ENCODE measurements around the gene KIFAP3. TPM values are rescaled to one million over a fixed set of nuclear protein-coding genes. Genes with fewer than 3 reads are reported as not detected.

Gene KIFAP3
- total and polyA plus RNA-seq, 2 donors (not counting 1 experiment from before 2014, with no cell fraction given) = 3.7 to 14.9 TPM

DNA sequence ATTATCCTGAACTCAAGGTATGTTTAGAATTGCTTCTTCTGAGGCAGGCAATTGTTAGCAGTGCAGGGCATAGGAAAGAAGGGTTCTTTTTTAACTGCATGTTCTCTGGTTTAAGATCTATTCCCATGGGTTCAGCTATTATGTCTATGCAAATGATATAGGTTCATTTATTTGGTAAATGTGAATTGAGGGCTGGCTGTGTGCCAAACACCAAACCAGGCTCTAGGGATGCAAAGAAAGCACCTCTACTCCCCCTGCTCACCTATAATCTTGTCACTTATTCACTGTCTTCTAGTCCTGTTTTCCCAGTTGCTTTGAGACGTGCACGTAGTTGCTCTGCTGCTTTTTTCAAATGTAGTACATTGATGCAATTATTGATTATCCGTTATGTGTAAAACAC, 691 bp upstream of the KIFAP3 start:
- Histone ChIP-seq H3K9ac (ENCODE audit: low read length) (peak overlapping the region; percentile 77), H3K4me1 (ENCODE audit: control insufficient read depth in 2 of 2, insufficient read depth in 2 of 2, low read length in 2 of 2) (peaks cover 19 to 20% of the 10 kb centered on the region in 2 donors), H3K79me2 (ENCODE audit: control insufficient read depth, insufficient read depth, low read length) (peaks cover 21% of the 10 kb centered on the region), H2AFZ (ENCODE audit: insufficient read depth, low read depth, low read length, poor library complexity, severe bottlenecking) (peak overlapping the region; percentile 91), H3K36me3 (replicated peaks in 1 of 2; ENCODE audit: control extremely low read depth in 1 of 2, control insufficient read depth in 1 of 2, extremely low read depth in 1 of 2, insufficient read depth in 2 of 2, low read length in 1 of 2) (no peaks in the 10 kb centered on the region), H3K9me3 (ENCODE audit: control extremely low read depth in 1 of 3, control insufficient read depth in 2 of 3, insufficient read depth in 1 of 3, low read length in 2 of 3) (peaks cover 4 to 8% (median 8%) of the 10 kb centered on the region in 3 donors), H3K4me3 (ENCODE audit: control extremely low read depth in 1 of 5, extremely low read depth in 1 of 5, insufficient read depth in 1 of 5, low read depth in 2 of 5, low read length in 4 of 5) (peak overlapping the region; percentile 43 to 78 (median 66)), H3K27ac (ENCODE audit: low read length in 2 of 2) (peak overlapping the region; percentile 63 to 69), H3K27me3 (replicated peaks in 1 of 4; ENCODE audit: control extremely low read depth in 1 of 4, control insufficient read depth in 3 of 4, insufficient read depth in 4 of 4, low read length in 3 of 4) (no peaks in the 10 kb centered on the region), H3K4me2 (replicated peaks; ENCODE audit: low read depth, low read length, poor library complexity, severe bottlenecking) (peak overlapping the region; percentile 81), H4K20me1 (ENCODE audit: control insufficient read depth, insufficient read depth, low read length, poor library complexity, severe bottlenecking) (no peaks in the 10 kb centered on the region)
- no peak for TF ChIP-seq CTCF (IDR thresholded peaks at IDR 0.05)
- no peak for TF ChIP-seq EZH2 (IDR thresholded peaks at IDR 0.05; ENCODE audit: borderline replicate concordance, insufficient read depth, low read depth, low read length, poor library complexity, severe bottlenecking)
- Mint-ChIP-seq H3K27me3 (peaks cover 11% of the 10 kb centered on the region), H3K4me1 (peaks cover 41% of the 10 kb centered on the region), H3K4me3 (peak overlapping the region; percentile 92), H3K9me3 (ENCODE audit: insufficient read depth) (peaks cover 11% of the 10 kb centered on the region), H3K27ac (peak overlapping the region; percentile 95)
- intact Hi-C loops (cut with micrococcal nuclease) = loop anchor here (2.0 to 10.0 kb wide), 8 partner anchors 182 to 1410 kb away; partner anchors contain the start of genes BLZF1, FMO4, GORAB and METTL18
- ATAC-seq (ENCODE audit: low read depth) = no peak
- WGBS (ENCODE audit: insufficient coverage) = no CpG with 5 or more reads among the region's 3 CpGs
- CTCF ChIA-PET = interaction anchor here (1.2 to 1.6 kb wide), 4 partner anchors 13 to 184 kb away, joined by 3 to 5 read pairs (median 4); no protein-coding TSS in a partner anchor
- POLR2A ChIA-PET = no interaction called here
- no peak for DNase-seq

DNA sequence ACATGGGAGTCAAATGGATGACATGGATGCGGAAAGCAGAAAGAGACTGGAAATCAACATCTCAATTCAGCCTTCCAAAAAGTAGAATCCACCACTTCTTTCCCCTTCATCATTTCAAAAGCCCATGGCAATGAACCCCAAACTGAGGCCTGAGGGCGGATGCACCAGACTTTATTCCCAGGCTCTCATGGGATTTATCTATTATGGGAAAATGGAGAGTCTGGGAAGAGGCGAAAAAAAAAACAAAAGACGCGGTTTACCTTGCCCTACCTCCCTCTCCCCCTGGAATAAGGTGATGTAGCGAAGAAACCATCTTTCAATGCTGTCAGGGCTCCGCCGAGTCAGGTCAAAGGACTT, 624 bp downstream of the KIFAP3 start:
- CTCF ChIA-PET = interaction anchor here (1.2 to 1.6 kb wide), 4 partner anchors 12 to 1240 kb away, joined by 3 to 5 read pairs (median 4); partner anchors contain the start of gene FMO4
- peak overlapping the region; percentile 77 for H3K9ac ChIP-seq (ENCODE audit: low read length)
- H3K4me3 ChIP-seq (ENCODE audit: control extremely low read depth in 1 of 5, extremely low read depth in 1 of 5, insufficient read depth in 1 of 5, low read depth in 2 of 5, low read length in 4 of 5) = peak overlapping the region; percentile 32 to 78 (median 66)
- H3K27ac Mint-ChIP-seq = peak overlapping the region; percentile 95
- H3K4me1 Mint-ChIP-seq = peaks cover 50% of the 10 kb centered on the region
- H3K79me2 ChIP-seq (ENCODE audit: control insufficient read depth, insufficient read depth, low read length) = peaks cover 26% of the 10 kb centered on the region
- H3K27me3 ChIP-seq (replicated peaks in 1 of 4; ENCODE audit: control extremely low read depth in 1 of 4, control insufficient read depth in 3 of 4, insufficient read depth in 4 of 4, low read length in 3 of 4) = no peaks in the 10 kb centered on the region
- peaks cover 20 to 23% of the 10 kb centered on the region in 2 donors for H3K4me1 ChIP-seq (ENCODE audit: control insufficient read depth in 2 of 2, insufficient read depth in 2 of 2, low read length in 2 of 2)
- peak overlapping the region; percentile 81 for H3K4me2 ChIP-seq (replicated peaks; ENCODE audit: low read depth, low read length, poor library complexity, severe bottlenecking)
- peaks cover 11% of the 10 kb centered on the region for H3K9me3 Mint-ChIP-seq (ENCODE audit: insufficient read depth)
- no peak for DNase-seq
- peak overlapping the region; percentile 63 to 84 for H3K27ac ChIP-seq (ENCODE audit: low read length in 2 of 2)
- H3K36me3 ChIP-seq (replicated peaks in 1 of 2; ENCODE audit: control extremely low read depth in 1 of 2, control insufficient read depth in 1 of 2, extremely low read depth in 1 of 2, insufficient read depth in 2 of 2, low read length in 1 of 2) = no peaks in the 10 kb centered on the region
- 30% methylated on average over 3 of the region's 8 CpGs for WGBS (ENCODE audit: insufficient coverage)
- peaks cover 7% of the 10 kb centered on the region for H3K27me3 Mint-ChIP-seq
- peaks cover 0 to 7% (median 4%) of the 10 kb centered on the region in 3 donors for H3K9me3 ChIP-seq (ENCODE audit: control extremely low read depth in 1 of 3, control insufficient read depth in 2 of 3, insufficient read depth in 1 of 3, low read length in 2 of 3)
- peak overlapping the region; percentile 91 for H2AFZ ChIP-seq (ENCODE audit: insufficient read depth, low read depth, low read length, poor library complexity, severe bottlenecking)
- H4K20me1 ChIP-seq (ENCODE audit: control insufficient read depth, insufficient read depth, low read length, poor library complexity, severe bottlenecking) = no peaks in the 10 kb centered on the region
- TF ChIP-seq CTCF (IDR thresholded peaks at IDR 0.05) = no peak
- no peak for ATAC-seq (ENCODE audit: low read depth)
- H3K4me3 Mint-ChIP-seq = peak overlapping the region; percentile 92
- POLR2A ChIA-PET = interaction anchor here (1.1 kb wide), 1 partner anchor 180 kb away, joined by 7 read pairs; the partner anchor contains the start of gene SCYL3
- intact Hi-C loops (cut with micrococcal nuclease) = loop anchor here (2.0 to 10.0 kb wide), 8 partner anchors 181 to 1411 kb away; partner anchors contain the start of genes BLZF1, FMO4, GORAB and METTL18
